Hematopoietic multipotent progenitor cell treated with erythropoietin and hydrocortisone succinate and interleukin-3 and kit ligand, for 8 days (in vitro differentiated cells): ENCODE results near the gene MPV17.
"Not testable (repeated sequence)": the region's sequence is repeated elsewhere in the genome, so short reads cannot be mapped to it uniquely, and the experiment has no call there.

Experiments used
- DNase-seq: peaks from one replicate; pipeline ENCODE4 v3.0.0-alpha.2; 2015

The MPV17 gene

DNA sequence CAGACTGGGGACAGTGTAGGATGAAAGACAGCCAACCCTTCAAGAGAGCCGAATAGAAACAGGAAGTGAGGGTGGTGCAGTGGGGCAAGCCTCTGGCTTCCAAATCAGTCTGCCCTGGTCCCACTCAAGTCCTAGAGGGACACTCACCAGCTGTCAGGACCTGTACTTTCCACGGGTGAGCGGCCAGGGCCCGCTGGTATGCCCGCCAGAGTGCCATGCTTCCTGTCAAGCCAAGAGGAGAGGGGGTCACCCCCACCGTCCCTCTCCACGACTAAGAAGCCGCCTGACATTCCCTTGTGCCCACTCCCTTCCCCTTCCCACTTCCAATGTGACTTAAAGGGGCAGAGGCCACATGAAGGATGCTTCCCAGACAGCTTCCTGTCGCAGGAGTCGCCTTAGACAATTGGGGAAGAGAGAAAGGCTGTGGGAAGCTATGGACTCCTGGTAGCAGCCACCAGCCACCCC lies 564 bp downstream of the MPV17 start:
- peak; percentile 18 for DNase-seq

DNA sequence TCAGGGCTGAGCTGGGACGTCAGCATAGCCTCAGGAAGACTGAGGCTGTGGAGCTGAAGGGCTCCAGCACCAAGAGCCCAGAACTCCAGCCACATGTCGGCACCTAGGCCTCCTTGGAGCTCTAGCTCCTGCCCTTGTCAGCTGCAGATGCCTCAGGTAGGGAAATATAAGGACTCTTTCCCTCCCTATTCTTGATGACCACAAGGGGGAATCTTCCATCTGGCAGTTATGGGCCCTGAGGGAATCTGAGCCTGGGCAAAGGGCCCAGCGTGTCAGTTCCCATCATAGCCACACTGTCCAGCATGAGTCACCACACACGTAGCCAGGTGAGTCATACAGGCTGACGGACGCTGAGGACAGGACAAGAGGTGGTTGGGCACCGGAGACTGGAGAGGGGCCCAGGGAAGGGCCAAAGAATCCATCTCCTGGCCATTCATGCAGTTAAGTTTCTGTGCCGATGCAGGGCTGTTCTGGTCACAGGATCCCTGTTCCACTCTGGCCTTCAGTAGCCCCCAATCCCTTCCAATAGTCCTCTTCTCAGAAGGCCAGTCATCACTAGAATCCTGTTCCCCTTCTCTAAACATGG lies 1.8 kb downstream of the MPV17 start:
- peak; percentile 66 for DNase-seq

DNA sequence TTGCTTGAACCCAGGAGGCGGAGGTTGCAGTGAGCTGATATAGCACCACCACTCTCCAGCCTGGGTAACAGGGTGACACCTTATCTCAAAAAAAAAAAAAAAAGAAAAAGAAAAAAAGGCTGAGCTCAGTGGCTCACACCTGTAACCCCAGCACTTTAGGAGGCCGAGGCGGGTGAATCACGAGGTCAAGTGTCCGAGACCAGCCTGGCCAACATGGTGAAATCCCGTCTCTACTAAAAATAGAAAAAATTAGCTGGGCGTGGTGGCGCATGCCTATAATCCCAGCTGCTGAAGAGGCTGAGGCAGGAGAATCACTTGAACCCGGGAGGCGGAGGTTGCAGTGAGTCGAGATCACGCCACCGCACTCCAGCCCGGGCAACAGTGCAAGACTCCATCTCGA lies 3.1 kb downstream of the MPV17 start:
- not testable (repeated sequence) for DNase-seq

DNA sequence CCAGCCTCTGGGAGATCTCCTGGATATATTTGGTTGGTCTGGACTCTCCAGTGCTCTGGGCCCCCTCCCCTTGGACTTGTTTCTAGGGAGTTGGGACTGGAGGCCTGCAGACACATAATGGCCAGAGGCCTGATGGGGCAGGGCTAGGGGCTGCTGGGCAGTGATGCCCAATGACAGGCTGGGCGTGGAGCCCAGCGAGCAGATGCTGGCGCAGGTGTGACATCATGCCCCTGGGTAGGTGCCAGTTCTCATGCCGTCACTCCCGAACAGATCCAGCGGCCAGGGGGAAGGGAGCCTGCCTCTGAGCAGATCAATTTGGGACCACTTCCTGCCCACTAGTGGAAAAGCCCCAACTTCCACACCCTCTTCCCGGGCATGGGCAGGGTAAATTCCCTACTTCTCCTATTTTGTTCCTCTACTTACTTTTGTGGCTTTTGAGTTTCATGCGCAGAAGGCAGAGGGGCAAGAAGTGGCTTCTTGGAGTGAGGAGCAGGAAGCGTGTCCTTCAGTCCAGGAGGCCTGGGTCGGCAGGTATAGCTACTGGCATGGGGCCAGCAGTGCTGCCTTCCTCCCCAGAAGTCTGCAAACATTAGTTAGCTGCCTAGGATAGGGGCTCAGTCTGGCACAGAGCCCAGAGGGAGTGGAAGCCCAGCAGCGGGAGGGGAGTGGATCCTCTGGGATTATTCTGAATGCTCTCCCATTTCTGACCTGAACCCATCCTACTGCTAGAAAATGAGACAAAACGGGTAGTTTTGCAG lies 6.1 kb downstream of the MPV17 start:
- DNase-seq = no peak

DNA sequence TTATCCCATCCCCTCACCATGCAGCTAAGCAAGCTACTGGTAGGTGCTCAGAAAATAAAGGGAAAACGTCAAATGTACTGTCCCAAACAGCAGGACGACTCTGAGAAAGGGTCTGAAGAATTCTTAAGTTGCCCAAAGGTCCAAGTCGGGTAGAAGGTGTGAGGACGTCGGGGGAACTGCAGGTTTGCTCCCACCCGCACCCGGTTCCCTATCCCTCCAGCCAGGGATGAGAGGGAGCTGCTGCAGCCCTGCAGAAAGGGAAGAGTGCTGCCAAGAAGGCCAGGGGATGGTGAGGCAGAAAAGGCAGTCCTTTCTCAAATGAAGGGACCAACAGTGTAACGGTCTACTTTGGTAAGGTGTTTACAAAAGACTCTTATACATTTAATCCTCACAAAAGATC lies 7.8 kb downstream of the MPV17 start:
- no peak for DNase-seq

DNA sequence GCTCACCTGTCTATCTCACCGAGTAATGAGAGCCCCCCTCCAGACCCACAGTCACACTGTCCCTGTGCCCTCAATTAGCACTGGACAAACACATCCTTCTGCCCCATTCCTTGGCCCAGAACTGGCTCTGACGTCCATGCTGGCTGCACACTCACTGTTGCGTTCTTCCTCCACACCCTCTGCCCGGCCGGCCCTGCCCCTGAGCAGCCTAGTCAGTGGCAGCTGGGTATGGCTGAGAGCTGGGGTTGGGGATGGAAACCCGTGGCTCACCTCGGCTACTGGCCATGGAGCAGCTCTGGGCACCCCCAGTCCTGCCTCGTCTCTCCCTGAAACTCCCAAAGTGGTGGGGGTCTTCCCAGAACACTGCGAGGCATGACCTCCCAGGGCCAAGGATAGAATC lies 8.2 kb downstream of the MPV17 start:
- DNase-seq = no peak

DNA sequence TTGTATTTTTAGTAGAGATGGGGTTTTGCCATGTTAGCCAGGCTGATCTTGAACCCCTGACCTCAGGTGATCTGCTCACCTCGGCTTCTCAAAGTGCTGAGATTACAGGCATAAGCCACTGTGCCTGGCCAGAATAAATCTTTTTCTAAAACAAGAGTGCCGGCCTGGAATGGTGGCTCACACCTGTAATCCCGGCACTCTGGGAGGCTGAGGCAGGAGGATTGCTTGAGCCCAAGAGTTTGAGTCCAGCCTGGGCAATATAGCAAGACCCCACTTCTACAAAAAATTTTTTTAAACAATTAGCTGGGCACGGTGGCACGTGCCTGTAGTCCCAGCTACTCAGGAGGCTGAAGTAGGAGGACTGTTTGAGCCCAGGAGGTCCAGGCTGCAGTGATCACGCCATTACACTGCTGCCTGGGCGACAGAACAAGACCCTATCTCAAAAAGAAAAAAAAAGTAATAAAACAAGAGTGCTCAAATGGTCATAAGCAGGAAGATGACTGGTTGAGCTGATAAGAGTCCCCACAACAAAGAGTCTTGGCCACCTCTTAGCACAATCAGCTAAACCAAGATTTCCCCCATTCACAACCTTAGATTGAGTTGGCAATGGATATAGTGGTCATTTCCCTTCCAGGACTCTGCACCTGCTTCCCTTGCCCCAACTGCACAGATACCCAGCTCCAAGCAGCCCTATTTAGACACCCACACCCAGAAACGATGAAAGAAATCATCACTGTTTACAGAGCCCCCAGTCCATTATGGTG lies 8.8 kb downstream of the MPV17 start:
- DNase-seq = no peak

DNA sequence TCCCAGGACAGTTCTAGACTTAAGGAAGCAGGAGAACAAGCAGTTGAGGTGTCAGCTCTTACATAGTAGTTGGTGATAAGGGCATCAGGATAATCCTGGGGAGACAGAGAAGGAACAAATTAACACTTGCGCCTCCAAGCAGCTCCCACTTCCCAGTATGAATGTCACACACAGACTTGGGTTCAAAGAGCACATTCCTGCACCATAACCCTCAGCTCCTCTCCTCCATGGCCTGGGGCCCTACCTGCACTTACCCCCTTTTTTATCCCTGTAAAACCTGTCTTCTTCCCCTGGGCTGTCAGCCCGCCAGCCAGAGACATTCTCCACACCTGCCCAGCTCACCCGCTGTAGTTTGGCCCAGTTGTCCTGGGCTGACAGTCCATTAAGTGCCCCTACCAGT lies 10.7 kb downstream of the MPV17 start:
- no peak for DNase-seq

DNA sequence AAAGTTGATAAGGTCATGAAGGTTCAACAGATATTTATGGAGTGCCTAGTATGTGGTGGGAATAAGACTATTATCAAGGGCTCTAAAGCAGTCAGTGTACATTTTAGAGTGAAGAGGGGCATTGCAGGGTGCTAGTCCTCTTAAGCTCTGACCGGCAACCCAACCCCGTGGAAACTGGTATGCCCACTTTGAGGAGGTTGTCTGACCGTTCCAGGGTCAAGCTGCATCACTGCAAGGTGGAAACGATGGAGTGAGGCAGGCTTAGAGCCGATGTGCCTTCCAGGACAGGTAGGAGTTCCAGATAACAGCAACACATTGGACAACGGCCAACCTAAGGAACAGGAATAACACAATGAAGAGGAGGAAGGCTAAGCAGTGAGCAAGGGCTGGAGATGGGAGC lies 13.2 kb downstream of the MPV17 start:
- DNase-seq = no peak

DNA sequence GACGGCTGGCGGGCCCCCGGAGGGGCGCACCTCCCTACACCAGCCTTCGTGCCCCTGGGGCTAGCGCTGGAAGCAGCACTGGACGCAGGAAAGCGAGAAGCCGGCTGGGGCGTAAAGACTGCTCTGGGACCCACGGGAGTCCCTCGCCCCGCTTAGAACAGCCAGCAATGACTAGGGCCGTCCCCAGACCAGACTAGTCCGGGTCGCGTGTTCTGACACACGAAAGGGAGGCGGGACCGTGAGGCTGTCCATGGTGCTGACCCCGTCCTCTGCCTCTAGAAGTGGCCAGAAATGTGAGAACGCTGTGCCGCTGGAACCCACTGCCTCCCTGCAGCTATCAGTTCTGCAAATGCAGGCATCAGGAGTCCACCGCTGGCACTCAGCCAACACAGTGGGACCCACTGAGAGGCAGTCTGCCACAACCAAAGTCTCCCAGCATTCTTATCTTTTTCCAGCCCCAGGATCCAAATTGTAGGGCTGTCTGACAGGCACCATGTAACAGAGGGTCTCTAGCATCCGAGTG lies 14.5 kb downstream of the MPV17 start, which contains the start of gene UCN:
TSS of gene UCN (minus strand) at position 87 of the 523 bp plus-strand sequence. CDS start 550 bp downstream, outside the sequence.
- no peak for DNase-seq

DNA sequence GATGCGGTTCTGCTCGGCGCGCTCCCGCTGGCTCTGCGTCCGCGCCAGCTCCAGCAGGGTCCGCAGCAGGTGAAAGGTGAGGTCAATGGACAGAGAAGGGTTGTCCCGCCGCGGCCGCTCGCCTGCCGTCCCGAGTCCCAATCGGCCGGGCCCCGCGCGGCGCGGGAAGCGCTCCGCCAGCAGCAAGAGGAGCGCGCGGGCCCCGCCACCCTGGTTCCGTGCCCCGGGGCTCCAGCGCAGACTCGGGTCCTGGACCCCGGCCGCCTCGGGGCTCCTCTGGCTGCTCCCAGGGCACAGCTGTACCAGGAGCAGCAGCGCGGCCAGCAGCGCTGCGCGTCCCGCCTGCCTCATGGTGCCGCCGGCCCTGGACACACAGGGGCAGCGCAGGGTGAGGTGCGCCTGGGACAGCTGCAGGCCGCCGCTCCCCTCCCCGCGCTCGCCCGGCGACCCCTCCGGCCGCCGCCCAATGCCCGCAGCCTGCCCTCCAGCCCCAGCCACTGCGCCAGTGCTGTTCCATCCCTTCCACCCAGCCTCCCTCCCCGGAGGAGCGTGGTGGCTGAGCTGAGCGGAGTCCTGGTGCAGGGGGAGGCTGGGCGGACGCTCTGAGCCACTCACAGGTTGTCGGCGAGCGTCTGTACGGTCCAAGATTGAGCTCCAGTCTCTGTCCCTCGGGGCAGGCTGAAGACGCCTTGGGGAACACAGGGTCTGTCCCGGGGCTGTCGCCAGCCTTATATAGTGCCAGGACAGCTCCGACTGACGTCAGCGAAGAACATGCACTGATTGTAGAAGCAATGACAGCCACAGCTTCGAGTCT lies 15.1 kb downstream of the MPV17 start:
- DNase-seq = no peak

DNA sequence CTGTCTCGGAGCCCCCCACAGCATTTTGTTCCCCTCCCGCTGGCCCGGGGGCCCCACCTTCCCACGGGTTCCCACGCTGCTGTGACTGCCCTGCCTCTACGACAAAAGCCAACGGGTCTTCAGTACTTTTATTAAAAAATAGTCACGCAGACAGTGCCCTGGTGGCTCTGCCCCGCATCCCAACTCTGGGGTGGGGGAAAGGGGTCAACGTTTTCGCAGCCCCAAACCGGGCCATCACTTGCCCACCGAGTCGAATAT lies 15.7 kb downstream of the MPV17 start:
- no peak for DNase-seq

DNA sequence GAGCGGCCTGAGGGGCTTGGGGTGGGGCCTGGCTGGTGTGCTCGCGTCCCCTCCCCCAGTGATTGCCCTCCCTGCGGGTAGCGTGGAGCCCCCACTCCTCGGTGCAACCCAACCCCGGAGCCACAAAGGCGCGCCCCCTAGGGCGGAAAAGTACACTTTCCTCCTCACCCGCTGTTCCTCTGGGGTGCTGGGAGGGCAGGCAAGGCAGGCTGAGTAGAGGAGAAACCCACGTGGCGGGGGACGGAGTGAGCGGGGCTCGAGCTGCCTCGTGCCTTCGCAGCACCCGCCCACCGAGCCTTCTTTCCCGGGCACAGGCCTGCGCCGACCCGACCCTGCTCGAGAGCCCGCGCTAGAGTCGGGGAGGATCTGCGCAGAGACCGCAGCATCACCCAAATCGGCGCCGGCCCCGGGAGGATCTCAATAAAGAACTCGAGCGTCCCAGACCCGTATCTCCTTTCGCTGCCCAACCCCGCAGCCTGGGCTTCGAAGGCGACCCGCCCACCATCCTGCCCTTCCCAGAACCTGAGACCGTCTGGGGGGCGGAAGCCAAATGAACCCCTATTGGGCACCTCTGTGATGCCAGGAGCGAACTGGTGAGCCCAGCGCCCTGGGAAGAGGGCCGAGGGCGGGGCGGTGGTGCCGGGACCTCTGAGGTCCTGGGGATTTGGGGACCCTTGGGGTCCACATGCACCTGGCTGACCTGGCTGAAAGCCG lies 16.2 kb downstream of the MPV17 start:
- DNase-seq = no peak

DNA sequence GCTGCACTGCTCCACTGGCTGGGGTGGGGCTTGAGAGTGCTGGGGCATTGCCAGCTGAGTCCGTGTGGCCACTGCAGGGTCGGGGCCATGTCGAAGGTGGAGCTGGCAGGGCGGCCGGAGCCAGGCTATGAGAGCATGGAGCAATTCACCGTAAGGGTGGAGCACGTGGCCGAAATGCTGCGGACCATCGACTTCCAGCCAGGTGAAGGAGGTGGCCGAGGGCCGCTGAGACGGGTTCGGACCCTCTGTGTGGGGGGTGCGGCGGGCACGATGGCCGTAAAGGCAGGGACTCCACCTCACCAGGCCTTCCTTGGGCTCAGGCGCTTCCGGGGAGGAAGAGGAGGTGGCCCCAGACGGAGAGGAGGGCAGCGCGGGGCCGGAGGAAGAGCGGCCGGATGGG lies 16.8 kb downstream of the MPV17 start:
- DNase-seq = no peak

DNA sequence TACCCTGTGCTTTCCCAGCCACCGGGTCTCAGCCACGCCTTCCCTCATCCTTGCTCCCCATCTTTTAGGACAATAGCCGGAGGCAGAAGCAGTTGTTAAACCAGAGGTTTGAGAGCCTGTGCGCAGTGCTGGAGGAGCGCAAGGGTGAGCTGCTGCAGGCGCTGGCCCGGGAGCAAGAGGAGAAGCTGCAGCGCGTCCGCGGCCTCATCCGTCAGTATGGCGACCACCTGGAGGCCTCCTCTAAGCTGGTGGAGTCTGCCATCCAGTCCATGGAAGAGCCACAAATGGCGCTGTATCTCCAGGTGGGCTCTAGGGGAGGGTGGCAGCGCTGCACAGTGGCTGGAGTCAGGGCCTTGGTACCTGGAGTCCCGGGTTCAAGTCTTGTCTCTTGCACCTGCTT lies 17.4 kb downstream of the MPV17 start:
- no peak for DNase-seq

DNA sequence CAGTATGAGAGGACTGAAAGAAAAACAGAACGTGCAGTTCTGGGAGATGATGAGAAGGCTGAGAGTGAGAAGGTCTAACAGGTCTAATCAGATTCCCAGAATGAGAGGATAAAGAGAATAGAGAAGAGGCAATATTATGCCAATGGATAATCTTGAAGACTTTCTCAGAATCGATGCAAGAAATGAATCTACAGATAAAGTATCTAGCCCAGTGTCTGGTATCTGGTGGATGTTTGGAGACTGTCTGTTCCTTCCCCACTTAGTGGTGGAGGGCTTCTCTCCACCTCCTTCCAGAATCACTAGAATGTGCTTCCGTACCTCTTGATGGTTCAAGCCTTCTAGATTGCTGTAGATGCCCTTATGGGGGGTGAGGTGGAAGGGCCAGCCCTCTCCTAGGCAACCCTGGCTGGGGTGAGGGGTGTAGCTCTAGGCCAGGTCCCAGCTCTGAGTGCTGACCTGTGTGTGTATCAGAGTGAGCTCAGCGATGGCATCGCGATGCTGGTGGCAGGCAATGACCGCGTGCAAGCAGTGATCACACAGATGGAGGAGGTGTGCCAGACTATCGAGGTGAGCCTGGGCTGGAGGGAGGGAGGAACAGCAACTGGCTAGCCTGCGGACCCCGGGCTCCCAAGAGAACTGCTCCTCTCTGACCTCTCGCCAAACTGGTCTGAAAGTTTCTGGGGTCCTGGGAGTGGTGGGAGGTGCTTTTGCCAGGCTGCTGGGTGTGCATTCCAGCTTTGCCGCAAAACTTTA lies 18.2 kb downstream of the MPV17 start:
- DNase-seq = no peak

DNA sequence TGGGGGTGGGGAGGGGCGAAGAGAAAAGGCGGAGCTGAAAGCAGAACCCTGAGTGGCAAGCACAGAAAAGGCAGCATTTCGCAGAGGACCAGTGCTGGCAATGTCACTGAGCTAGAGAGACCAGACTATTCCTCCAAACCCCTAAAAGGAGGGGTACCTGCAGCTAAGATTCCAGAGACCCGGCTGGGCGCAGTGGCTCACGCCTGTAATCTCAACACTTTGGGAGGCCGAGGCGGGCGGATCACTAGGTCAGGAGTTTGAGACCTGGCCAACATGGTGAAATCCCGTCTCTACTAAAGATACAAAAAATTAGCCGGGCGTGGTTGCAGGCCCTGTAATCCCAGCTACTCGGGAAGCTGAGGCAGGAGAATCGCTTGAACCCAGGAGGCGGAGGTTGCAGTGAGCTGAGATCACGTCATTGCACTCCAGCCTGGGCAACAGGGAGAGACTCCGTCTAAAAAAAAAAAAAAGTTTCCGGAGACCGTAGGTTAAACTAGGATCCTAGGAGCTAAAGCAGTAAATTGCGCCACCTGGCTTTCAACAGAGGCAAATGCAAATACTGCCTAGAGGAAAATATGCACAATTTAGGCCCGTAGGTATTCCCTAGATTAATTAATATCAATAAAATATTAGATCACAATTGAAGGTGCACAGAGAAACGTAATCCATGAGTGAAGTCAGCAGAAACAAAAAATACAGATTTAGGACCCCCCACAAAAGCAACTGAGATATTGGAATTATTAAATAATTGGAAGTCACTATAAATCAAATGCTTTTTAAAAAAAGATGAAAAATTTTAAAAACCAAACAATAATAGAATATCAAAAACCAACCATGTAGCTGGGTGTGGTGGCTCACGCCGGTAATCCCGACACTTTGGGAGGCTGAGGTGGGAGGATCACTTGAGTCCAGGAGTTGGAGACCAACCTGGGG lies 19.5 kb downstream of the MPV17 start:
- DNase-seq = peak; percentile 79

DNA sequence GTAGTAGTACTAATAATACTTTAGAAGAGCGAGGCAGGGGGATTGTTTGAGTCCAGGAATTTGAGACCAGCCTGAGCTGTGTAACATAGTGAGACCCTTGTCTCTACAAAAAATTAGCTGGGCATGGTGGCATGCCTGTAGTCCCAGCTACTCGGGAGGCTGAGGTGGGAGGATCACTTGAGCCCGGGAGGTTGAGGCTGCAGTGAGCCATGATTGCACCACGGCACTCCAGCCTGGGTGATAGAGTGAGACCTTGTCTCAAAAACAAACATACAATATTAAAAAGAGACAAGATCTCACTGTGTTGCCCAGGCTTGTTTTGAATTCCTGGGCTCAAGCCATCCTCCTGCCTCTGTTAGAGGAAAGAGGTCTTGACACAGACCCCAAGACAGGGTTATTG lies 22.3 kb downstream of the MPV17 start:
- DNase-seq = not testable (repeated sequence)

DNA sequence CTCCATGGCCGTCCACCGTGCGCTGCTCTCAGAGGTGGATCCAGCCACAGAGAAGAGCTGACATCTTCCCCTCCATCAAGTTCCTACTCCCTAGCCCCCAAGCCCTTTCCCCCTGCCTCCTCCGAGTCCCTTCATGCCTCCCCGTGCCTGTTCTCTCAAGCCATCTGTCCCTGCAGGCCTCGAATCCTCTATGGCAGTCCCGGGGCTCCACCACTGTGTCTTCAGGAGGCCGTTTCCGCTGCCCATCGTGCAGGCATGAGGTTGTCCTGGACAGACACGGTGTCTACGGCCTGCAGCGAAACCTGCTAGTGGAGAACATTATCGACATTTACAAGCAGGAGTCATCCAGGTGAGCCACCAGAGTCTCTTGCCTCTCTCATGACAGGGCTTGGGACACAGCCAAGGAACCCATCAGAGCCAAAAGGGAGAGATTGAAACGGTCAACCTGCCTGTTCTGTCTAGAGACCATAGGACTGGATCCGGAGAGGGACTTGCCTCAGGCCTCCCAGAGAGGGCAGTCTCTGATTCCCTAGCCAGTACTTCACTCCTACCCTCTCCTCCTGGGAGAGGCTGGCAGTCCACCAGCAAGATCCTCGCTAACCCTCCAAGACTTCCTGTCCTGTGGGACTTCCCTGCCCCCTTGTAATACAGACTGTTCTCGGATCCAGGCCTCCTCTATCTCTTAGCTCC lies 24.4 kb downstream of the MPV17 start:
- no peak for DNase-seq

DNA sequence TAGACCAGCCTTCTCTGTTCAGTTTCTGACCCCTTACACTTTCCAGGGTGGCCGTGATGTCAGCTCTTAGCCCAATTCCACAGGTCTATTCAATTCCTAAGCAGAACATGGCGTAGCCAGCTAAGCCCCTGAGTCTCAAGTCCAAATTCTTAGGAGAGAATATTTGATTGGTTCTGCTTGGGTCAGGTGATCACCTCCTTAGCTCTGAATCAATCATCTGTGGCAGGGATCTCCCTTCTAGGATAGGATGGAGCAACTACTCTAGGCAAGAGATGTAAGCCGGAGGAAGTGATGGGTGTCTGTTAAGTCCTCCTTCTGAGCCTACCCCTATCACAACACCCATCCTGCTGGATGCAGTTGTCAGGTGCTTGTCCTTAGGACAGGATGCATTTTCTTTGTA lies 25.7 kb downstream of the MPV17 start:
- no peak for DNase-seq
